NCI-H345 treated with DMSO at 0.1 percent for 48 hours (cell line): Measurements from ENCODE around the gene GCNT4.

Experiments
- DNase-seq: peaks from one replicate; lab custom pipeline; 2025; ENCODE audit not compliant: unreplicated experiment; lab: John Stamatoyannopoulos, UW

Gene GCNT4

DNA sequence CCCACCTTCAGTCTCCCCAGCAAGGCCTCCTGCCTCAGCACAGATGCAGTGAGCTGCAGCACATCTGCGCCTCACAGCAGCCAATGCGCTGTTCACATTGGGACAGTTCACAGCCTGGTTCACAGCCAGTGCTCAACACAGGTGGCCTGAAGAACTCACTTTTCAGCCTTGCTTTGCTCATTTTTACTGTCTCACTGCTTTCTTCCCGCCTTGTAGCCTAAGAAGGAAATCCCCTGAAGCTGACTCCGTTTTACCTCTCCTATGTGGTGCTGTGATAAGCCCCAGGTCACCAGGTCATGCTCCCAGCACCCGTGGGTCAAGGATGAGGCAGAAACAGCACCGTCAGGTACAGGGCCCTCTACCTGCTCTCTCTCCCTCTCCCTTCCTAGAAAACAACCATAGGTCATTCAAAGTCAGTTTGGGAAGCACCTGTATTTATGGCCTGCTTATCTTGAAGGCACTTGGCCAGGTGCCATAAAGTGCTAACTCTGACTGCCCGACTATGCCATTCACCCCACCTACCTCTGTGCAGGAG, 1.1 kb downstream of the GCNT4 start:
- DNase-seq, result no peak

DNA sequence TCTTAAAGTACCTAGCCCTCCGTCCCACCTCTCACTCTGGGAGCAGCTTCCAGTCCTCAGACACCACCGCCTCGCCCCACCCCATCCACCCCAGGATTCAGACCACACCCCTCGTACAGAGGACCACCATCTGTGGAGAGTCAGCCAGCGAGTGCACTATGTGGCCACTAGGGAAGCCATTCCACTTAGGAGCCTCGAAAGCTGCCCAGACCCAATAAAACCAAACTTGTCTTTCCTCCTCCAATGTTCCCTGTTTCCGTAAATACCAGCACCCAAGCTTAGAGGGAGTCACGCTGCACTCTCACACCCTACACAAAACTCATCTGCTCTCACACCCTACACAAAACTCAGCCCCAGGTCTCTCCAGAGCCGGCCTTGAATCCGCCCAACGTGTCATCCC, 1.9 kb downstream of the GCNT4 start:
- no peak for DNase-seq

DNA sequence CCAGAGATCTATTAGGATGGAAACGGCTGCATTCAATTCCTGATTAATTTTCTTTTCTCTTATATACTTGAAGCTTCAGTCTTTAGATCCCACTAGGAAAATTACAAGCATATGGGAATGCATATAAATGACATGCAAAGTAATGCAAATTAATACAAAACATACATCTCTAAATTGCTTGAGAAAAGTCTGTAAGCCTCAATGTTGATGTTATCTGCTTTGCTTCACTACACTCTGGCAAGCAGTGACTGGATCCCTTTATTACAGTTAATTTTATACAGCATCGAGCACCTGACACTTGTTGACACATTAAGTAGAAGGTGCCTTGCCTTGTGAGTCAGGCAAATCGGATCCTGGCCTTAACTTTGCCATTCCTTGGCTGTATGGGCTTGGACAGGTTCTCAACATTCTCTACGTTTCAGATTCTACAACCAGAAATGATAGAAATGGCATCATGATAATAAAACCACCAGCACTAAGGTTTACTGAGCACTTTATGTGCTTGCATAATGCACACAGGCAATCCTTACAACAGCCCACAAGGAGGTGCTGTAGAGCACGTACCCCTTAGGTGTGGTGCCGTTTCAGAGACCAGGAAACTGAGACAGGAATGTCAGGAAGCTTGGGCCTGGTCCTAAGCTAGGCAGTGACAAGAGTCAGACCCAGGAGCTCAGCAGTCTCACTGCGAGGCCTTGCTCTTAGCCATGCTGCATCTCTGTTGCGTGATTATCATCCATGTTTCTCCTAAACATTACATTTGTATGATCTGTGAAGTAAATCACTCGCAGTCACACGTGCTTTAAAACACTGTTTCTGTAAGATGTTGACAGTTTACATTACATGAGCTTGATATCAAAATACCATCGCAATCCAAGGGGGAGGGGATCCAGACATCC, 2.7 kb downstream of the GCNT4 start:
- peak; percentile 2 for DNase-seq

DNA sequence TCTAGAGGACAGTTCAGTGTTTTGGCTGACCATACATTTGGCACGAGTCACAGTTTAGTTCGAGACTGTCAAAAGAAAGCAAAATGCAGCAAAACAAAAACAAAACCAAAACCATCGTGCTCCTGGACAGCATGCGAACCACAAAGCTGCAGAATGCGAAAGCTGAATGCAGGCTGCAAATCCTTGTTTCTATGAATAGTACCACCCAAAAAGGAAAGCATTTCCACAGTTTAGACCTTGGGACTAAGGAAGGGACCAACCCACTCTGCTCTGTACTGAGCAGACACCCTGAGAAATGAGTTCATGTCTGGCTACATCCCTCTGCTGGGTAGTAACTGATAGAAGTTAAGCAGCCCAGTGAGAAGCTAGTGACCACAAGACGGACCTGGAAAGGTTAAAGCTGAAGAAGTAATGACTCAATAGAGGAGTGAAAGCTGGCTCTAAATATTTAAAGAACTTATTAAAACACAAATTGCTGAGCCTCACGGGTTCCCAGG, 3.9 kb downstream of the GCNT4 start:
- no peak for DNase-seq

DNA sequence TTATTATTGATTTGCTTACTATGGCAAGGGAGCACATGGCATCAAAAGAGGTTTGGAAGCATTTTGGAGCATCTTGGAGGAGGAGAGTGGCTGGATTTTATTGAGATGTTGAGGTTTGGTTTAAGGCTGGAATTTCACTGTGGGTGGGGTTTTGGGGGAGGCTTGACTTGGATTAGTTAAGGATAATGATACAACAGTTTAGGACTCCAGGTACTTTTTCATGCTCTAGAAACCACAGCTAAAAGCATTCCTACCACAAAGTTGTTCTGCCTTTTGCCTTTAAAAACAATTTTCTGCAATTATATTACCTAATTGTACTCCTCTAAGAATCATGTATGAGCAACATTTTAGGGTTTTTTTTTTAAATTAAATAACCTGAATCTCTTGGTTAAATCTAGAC, 5.0 kb downstream of the GCNT4 start:
- DNase-seq, result no peak

DNA sequence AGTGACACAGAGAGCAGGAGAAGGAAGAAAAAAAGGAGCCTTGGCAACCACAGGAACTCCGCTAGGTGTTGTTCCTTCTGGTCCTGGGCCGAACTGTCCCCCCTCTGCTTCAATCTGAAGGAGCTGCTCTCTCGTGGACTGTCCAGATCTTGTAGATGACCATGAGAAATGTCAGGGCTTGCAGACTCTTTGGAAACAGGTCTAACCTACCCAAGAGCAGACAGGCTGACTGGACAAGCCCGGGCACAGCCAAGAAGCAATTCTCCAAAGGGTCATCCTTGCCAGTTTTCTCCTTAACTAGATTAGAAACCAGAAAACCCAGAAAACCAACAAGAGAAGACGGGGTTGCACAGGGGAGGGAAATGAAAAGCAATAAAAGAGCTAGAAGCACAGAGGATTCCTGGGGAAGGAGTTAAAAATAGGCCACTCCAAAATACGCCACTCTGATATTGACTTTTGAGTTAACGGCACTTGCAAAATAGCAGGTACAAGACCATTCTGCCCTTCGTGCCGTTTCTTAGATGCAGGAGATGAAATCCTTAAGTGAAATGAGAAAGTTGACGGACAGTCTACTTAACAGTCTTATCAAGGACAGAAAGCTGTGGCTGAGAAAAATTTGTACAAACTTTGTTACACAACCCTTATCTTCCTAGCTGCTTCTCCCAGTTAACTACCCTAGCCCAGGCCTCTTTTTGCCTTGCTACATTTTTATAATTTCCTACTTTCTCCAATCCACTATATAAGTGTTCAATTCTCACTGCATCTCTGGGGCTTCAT, 5.8 kb downstream of the GCNT4 start:
- no peak for DNase-seq

DNA sequence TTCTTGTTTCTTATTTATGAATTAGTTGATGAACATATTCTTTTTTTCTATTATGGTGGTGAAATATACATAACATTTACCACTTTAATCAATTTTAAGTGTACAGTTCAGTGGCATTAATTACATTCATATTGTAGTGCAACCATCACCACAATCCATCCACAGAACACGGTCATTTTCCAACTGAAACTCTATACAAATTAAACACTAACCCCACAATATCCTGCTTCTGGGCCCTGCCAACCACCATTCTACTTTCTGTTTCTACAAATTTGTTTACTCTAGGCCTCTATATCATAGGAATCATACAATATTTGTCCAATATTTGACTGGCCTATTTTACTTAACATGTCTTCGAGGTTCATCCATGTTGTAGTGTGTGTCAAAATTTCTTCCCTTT, 7.3 kb downstream of the GCNT4 start:
- no peak for DNase-seq

DNA sequence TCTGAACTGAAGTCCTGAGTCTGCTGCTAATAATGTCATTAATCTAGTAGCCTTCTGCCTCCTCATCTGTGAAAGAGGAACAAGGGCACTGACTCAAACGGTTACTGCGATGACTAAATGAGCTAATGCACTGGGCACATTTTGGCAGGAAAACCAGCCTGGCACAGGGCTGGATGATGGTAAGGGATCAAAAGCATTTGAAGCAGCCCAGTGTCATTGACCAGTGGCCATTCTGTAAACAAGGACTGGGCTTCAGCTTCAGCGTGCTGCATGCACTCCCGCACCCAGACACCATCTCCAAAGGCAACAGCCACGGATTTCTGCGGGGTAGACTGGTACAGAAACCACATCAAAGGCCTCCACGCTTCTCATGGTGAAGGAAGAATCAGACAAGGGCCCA, 8.0 kb downstream of the GCNT4 start:
- DNase-seq, result no peak

DNA sequence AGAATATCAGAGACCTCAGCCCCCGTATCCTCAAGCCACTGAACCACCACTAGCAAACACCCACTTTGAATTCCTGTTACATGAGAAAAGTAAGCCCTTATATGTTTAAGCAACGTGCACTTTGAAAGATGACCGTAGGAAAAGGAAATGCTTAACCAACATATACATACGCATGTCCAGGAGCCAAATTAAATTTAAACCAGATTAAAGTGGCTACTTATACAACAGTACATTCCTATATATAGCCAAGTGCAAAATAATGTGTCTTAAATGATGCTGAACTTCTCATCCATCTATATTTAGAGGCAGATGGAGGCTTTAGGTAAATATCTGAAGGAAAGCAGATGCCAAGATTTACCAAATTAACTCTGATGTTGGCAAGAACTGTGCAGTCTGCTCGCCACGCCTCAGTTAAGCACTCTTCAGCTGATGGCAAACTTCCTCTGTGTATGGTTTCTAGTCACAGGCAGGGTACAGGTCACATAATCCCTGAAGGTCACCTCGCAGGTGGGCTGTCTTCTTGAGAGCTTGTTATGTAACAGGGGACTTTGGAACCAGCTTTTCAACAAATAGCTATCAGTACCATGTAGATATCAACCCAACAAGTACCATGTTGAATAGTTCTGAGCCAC, 8.6 kb downstream of the GCNT4 start:
- DNase-seq, result no peak

DNA sequence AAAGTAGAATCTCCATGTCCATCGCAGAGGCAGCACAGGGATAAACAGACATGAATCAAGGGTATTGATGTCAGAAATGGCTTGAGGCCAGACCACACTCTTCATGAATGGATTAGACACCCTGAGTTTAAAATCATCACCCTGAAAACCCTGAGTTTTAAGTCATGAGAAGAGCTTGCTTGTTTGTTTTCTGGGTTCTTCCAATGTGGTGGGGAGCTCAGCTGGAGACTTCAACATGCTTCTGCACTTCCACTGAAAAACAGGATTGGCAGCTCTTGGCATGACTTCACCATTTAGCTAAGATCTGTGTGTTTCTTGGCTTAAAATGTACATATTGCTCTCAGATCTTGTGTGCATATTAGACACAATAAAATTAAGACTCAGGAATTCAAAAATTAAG, 9.8 kb downstream of the GCNT4 start:
- DNase-seq, result no peak

DNA sequence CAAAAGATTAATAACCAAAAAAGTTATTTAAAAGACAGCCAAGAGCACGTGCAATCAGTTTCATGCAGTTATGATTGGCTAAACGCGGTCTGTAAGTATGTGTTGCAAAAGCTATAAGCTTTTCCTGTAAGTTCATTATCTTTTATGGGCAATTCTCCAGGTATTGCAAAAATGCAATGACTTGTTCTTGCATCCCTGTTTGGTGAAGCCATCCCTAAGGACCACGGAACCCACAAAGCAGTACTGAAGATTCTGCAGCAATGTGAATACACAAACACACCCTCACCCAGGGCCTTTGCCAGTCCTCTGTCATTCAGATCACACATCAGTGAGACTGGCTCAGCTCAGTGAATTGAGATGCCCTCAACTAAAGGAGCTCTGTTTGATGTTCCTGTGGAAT, 11.4 kb downstream of the GCNT4 start:
- DNase-seq, result no peak

DNA sequence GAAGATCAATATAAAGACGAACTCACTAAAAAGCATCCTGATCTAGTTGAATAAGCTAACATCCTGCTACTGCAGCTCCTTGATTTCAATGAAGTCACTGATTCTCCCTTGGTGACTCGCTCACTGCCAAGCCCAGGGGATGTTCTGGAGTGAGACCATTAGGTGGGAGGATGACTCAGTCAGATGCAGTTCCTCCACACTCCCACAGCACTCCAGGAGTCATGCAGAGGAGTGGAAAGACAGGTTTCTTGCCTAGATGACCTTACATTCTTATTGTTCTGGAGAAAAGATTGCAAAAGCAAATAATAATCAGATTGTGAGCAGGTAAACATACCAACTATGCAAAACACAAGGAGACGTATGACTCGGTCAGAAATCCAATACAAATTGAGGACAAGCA, 15.3 kb downstream of the GCNT4 start:
- DNase-seq, result no peak

DNA sequence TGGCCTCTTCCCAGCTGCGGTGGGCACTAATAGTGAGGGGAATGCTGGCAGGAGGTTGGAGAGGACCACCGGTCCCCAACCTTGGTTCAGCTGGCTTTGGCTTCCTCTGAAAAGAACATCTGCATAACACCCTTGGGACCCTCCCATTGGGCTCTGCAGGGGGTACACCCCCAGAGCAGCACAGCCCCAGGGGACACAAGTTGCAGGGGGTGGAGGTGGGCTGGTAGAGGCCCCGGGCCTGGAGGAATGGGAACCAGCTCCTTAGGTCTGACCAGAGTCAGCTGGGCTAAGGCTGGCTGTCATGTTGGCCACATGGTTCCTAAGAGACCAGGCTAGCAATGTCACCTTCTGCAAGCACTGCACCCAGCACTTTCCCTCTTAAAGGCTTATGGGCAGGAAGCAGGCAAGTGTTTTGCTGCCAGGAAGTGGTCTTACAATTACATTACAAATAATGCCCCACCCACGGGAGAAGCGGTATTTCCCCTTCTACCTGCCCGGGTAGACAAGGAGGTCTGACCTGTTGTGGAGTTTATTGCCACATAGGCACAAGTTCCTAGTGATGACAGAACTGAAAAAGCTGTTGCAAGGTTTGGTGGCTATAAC, 18.1 kb downstream of the GCNT4 start:
- no peak for DNase-seq

DNA sequence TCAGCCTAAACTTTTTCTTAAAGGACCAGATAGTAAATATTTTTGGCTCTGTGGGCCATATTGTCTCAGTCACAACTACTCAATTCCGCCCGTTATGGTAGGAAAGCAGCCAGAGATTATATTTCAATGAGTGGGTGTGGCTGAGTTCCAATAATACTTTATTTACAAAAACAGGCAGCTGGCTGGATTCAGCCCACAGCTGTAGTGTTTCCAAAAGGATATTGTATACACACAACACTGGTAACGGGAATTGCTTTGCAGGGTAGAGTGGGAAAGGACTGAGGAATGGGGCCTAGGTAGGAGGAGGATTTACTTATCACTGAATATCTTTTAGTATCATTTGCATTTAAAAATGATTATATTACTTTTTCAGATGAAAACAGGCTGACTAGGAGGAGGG, 21.0 kb downstream of the GCNT4 start:
- no peak for DNase-seq

DNA sequence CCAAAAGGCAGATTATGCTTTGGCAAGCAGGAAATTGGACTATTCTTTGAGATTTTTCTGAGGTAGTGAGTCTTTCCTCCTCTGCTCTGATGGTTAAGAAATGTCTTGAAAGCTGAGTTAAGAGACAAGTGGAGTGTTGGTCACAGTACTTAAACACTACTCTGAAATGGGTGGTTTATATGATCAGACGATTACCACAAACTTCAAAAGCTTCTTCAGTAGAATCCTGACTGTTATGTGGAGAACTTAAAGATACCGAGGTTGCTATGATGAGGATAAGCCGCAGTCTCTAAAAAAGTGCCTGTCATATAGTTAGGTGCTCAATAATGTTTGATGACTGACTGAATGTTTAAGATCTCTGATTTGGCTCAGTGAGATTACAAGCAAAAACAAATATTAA, 24.3 kb downstream of the GCNT4 start:
- no peak for DNase-seq

DNA sequence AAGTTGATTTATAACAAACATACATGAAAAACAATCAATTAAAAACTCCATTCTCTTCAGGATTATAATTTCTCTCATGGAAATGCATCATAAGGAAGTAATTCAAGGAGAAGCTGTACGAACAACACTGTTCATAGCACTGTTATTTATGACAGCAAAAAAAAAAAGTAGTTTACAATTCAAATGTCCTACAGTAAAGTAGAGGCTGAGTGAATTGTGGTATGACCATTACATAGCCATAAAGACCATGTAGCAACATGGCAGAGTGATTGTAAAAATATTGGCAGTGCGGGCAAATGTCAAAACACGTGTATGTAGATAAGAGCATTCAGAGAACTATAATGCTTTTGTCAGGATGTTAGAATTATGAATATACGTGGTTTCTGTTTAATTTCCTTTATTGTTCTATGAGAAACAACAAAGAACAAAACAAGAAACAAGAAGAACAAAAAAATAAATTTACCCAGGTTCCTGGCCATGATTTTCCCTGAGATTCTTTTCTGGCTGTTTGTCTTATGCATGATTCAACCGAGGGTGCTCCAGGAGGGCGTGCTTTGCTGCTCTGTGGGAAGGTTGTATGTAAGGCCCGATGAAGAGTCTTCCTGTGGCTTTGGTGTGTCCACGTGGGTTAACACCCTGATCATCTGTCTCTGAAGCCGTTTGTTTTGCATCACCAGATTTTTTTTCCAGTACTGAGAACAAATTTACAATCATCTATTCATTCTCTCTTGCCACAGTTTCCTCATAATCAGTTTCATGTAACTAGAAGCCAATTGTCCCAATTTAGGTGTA, 28.8 kb downstream of the GCNT4 start:
- no peak for DNase-seq

DNA sequence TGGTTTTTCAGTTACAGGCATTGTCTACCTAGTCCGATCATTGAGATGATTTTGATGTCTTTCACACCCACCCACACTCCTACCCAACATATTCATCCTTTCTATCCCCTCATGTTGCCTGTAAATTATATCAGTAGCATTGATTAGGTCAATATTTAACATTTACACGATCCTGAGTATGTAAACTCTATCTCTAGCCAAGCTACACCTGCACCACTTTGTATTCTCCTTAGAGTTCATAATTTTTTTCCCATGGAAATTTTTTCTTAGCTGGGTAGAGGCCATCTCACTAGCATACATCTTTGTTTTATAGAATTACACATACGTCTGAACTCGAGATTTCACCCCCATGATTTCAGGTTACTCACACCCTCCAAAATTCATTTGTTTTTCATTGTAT, 30.6 kb downstream of the GCNT4 start:
- DNase-seq, result no peak

DNA sequence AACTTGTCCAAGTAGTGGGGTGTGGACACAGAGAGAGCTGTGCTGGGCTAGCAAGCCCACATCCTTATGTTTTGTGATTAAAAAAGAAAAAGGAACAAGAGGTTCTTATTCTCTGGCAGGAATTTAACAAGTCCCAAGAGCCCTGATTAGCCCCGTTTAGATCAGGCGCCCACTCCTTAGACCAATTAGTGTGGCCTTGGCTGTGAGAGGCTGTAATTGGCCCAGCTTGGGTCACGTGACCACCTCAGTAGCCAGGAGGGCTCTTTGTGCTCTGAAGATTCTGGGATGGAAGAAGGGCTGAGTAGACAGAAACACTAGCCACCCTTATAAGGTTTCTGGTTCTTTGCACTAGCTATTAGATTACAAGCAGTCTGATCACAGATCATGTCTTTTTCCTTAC, 31.1 kb downstream of the GCNT4 start:
- no peak for DNase-seq

DNA sequence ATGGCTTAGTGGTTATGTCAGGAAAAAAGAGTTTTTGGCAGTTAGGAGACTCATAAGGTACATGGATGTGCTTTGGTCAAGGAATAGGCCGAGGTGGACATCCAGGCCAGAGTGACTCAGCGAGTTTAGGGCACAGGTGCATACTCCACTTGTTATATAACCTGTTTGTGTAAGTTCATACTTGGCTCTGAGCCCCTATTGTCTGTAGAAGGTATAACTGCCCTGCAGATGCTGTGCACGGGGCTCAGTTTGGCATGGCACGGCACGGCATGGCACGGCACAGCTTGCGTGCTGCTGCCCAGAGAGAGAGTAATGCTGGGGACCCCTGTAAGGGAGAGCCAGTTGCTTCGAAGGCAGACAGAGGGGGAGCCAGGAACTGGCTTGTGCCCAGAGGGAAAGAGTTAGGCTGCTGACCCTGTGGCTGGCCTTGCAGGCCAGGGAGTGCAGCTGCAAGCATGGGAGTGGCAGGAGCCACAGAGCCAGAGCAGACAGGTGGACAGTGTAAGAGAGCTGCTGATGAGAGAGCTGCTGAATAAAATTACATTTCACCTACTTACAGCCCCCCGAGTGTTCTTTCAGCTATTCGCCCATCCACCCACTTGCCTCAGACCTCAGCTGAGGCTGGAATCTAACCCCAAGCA, 32.2 kb downstream of the GCNT4 start:
- DNase-seq, result no peak
